HUES64 (cell line): ENCODE results near the gene RAB42.
A peak's percentile ranks its signal among the peaks of the same experiment; 100 is the strongest.
"Not testable (repeated sequence)": the region's sequence is repeated elsewhere in the genome, so short reads cannot be mapped to it uniquely, and the experiment has no call there.

Source experiments
- H3K27ac ChIP-seq: 2 replicates; pipeline ENCODE4 v1.7.0; 2013; ENCODE audit warnings: low read depth, low read length, inconsistent platforms
- H3K27me3 ChIP-seq: 2 replicates; pipeline ENCODE4 v1.6.1; 2013; ENCODE audit warnings: mild to moderate bottlenecking, low read length; ENCODE audit not compliant: insufficient read depth
- H3K36me3 ChIP-seq: 2 replicates; pipeline ENCODE4 v1.6.1; 2013; ENCODE audit warnings: mild to moderate bottlenecking, low read length; ENCODE audit not compliant: insufficient read depth
- H3K4me1 ChIP-seq: 2 replicates; pipeline ENCODE4 v1.6.1; 2013; ENCODE audit warnings: mild to moderate bottlenecking, low read length, moderate library complexity; ENCODE audit not compliant: insufficient read depth
- H3K4me3 ChIP-seq: 2 replicates; pipeline ENCODE4 v1.5.1; 2013; ENCODE audit warnings: mild to moderate bottlenecking, low read length, moderate library complexity
- H3K9ac ChIP-seq: 2 replicates; pipeline ENCODE4 v1.6.1; 2013; ENCODE audit warnings: mild to moderate bottlenecking, low read depth, low read length
- H3K9me3 ChIP-seq: 2 replicates; pipeline ENCODE4 v1.6.1; 2013; ENCODE audit warnings: low read depth, low read length; ENCODE audit not compliant: insufficient read depth
- WGBS: fragments of 150-250, 120-280 bp; methylation state at CpG from one replicate; pipeline ENCODE4 v1.1.7; 2013; ENCODE audit warnings: missing lambda C conversion rate; 5-methylcytosine and 5-hydroxymethylcytosine counted together

The RAB42 gene

DNA sequence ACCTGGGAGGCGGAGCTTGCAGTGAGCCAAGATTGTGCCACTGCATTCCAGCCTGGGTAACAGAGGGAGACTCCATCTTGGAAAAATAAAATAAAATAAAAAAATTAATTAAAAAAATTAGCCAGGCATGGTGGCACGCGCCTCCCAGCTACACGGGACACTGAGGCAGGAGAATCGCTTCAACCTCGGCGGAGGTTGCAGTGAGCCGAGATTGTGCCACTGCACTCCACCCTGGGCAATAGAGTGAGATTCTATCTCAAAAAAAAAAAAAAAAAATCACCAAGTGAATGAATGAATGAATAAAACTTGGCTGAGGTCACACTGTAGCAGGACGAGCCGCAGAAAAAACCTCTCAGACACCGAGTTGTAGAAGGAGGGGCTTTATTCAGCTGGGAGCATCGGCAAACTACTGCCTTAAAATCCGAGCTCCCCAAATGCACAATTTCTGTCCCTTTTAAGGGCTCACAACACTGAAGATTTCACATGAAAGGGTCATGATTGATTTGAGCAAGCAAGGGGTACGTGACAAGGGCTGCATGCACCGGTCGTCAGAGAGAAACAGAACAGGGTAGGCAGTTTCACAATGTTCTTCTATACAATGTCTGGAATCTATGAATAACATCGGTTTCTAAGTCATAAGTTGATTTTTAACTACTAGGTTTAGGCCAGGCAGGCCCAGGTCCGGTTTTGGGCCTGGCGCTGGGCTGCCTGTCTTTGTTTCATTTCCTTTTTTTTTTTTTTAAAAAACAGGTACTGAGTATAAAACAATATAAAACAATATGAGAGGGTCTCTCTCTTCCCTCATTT, 5.3 kb upstream of the RAB42 start:
- not testable (repeated sequence) for H3K4me1 ChIP-seq, H3K36me3 ChIP-seq, H3K4me3 ChIP-seq, H3K27ac ChIP-seq, H3K9me3 ChIP-seq, H3K9ac ChIP-seq
- peaks cover 11% of the 10 kb centered on the region; the same call in 1 of the 2 replicates for H3K27me3 ChIP-seq
- 96% methylated on average over 18 of the region's 19 CpGs for whole genome bisulfite sequencing

DNA sequence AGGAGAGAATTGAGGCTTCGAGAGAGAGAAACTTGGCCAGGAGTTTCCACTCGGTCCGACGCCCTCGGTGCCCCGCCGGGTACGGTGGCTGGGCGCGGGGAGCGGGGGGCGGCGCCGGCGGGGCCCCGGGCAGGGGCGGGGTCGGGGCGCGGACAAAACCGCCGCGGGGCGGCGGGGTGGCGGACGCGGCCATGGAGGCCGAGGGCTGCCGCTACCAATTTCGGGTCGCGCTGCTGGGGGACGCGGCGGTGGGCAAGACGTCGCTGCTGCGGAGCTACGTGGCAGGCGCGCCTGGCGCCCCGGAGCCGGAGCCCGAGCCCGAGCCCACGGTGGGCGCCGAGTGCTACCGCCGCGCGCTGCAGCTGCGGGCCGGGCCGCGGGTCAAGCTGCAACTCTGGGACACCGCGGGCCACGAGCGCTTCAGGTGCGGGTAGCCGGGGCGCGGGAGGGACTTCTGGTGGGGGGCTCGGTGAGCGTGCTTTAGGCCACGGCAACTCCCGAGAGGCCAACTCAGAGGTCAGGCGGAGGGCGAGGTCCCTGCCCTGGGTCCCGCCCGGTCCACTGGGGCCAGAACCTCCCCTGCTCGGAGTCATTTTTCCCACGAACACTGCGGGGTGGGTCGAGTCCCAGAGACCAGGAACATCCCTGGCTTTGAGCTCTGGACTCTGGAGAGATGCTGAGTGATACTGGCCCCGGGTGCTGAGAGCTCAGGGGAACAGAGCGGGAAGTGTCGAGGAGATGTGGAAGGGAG, 431 bp downstream of the RAB42 start:
- Histone ChIP-seq H3K4me3 (peak overlapping the region; percentile 66), H3K27me3 (peaks cover 18% of the 10 kb centered on the region), H3K4me1 (peaks cover 15% of the 10 kb centered on the region), H3K36me3 (no peaks in the 10 kb centered on the region), H3K9ac (peak overlapping the region; percentile 71), H3K9me3 (no peaks in the 10 kb centered on the region), H3K27ac (no peak overlapping the region)
- 4% methylated on average over 81 of the region's 81 CpGs for whole genome bisulfite sequencing

DNA sequence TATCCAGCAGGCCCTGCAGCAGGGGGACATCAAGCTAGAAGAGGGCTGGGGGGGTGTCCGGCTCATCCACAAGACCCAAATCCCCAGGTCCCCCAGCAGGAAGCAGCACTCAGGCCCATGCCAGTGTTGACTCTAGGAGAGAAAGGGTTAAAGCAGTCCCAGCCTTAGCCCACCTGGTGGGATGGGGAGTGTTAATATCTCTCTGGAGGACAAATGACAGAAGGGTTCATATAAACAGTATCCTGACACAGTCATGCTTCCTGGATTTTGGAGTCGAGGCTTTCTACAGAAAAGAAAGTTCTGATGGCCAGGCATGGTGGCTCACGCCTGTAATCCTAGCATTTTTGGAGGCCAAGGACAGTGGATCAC, 1.9 kb downstream of the RAB42 start:
- H3K9ac ChIP-seq, H3K9me3 ChIP-seq, H3K36me3 ChIP-seq, H3K27ac ChIP-seq, H3K4me3 ChIP-seq: not testable (repeated sequence)
- Histone ChIP-seq H3K27me3 (peaks cover 18% of the 10 kb centered on the region), H3K4me1 (peaks cover 15% of the 10 kb centered on the region)
- WGBS: 84% methylated on average over 2 of the region's 3 CpGs

DNA sequence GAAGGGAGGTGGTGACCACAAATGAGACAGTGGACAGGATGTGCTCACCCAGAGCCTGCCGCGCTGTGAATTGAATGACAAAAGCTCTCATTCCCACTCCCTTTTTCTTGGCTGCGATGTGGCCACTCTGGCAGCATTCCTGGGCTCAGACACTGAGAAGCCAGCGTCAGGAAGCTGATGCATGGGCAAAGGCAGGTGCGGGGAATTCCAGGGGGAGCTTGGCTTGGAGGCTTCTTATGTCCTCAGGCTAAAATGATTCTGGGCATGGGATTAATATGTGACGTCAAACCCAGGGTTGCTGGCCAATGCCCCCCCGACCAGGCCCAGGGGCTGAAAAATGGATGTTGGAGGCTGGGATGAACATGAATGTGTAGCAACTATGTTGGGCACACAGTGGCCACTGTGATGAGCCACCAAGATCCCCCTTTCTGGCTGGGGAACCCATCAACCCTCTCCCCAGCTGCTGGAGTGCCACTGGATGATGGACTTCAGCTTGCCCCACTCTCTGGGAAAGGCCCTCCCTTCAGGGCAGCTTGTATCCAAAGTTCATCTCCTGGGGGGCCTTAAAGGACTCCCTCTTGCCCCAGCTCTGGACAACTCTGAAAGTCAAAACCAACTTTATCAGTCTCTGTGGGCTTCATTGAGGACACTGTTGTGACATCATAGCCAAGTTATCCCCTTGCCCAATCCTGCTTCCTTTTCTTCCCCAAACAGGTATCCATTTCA, 2.8 kb downstream of the RAB42 start:
- WGBS: 49% methylated on average over 7 of the region's 7 CpGs
- H3K36me3 ChIP-seq, H3K4me3 ChIP-seq, H3K9me3 ChIP-seq: not testable (repeated sequence)
- Histone ChIP-seq H3K4me1 (peaks cover 18% of the 10 kb centered on the region), H3K27ac (peak overlapping the region; percentile 38; the same call in 1 of the 2 replicates), H3K27me3 (peaks cover 18% of the 10 kb centered on the region), H3K9ac (0 out of 2 replicates have a peak overlapping the region, but pooled peaks have one; percentile 22)

DNA sequence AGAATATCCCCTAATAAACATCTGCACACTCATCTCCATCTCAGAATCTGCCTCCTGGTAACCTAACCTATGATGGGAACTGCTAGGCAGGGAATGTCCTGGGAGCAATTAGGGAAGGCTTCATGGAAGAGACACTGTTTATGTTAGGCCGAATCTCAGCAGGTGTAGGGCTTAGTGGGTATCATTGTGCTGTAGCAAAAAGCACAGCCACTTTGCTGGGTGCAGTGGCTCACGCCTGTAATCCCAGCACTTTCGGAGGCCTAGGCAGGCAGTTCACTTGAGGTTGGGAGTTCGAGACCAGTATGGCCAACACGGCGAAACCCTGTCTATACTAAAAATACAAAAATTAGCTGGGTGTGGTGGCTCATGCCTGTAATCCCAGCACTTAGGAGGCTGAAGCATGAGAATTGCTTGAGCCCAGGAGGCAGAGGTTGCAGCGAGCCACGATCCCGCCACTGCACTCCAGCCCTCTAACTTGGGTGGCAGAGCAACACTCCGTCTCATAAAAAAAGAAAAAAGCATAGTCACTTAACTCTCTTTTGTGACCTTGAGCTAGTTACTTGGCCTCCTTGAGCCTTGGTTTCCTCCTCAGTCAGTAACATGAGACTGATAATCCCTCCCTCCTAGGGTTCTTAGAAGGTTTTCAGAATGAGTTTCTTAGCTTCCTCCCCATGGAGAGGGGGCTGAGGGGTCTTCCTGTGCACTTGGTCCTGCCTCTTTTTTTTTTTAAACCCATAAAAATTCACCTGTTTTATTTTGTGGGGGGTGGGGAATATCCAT, 3.5 kb downstream of the RAB42 start:
- H3K36me3 ChIP-seq: 0 out of 2 replicates have a peak, but pooled peaks cover 3% of the 10 kb centered on the region
- no peak overlapping the region for H3K4me3 ChIP-seq
- WGBS: 74% methylated on average over 10 of the region's 10 CpGs
- peaks cover 18% of the 10 kb centered on the region for H3K4me1 ChIP-seq
- no peaks in the 10 kb centered on the region for H3K9me3 ChIP-seq
- 0 out of 2 replicates have a peak overlapping the region, but pooled peaks have one; percentile 7 for H3K9ac ChIP-seq
- peaks cover 18% of the 10 kb centered on the region for H3K27me3 ChIP-seq
- H3K27ac ChIP-seq: peak overlapping the region; percentile 15; the same call in 1 of the 2 replicates

DNA sequence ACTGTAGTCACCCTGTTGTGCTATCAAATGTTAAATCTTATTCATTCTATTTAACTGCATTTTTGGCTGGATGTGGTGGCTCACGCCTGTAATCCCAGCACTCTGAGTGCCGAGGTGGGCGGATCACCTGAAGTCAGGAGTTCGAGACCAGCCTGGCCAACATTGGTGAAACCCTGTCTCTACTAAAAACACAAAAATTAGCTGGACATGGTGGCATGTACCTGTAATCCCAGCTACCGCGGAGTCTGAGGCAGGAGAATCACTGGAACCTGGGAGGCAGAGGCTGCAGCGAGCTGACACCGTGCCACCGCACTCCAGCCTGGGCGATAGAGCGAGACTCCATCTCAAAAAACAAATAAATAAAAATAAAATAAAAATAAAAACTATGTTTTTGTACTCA, 4.2 kb downstream of the RAB42 start:
- WGBS: 93% methylated on average over 8 of the region's 11 CpGs
- H3K27ac ChIP-seq, H3K4me3 ChIP-seq: not testable (repeated sequence)

DNA sequence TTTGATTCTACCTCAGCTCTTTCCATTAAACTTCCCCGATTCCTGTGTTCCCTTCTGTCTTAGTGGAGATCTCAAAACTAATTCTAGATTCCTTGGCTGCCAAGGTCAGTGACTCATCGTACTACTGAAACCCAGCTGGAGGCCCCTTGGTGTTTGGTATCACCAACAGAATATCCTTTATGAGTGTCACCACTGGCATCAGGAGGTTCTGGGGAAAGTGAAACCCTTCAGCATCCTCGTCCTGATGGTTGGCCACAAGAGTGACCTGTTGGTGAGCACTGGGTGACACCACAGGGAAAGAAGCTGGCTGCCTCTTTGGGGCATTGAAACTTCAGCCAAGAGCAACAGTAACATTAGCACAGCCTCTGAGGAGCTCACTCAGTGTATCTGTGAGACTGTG, 9.6 kb downstream of the RAB42 start:
- no peaks in the 10 kb centered on the region for H3K9me3 ChIP-seq
- H3K27me3 ChIP-seq: no peaks in the 10 kb centered on the region
- 90% methylated on average over 3 of the region's 3 CpGs for WGBS
- peaks cover 43% of the 10 kb centered on the region for H3K36me3 ChIP-seq
- H3K4me3 ChIP-seq: no peak overlapping the region
- peaks cover 3% of the 10 kb centered on the region; the same call in 1 of the 2 replicates for H3K4me1 ChIP-seq
- no peak overlapping the region for H3K27ac ChIP-seq
- H3K9ac ChIP-seq: no peak overlapping the region

More for the DNA sequence above, 4.2 kb downstream of the RAB42 start:
- Histone ChIP-seq H3K4me1 (peaks cover 18% of the 10 kb centered on the region), H3K27me3 (peaks cover 18% of the 10 kb centered on the region)
- H3K9me3 ChIP-seq, H3K9ac ChIP-seq, H3K36me3 ChIP-seq: not testable (repeated sequence)

DNA sequence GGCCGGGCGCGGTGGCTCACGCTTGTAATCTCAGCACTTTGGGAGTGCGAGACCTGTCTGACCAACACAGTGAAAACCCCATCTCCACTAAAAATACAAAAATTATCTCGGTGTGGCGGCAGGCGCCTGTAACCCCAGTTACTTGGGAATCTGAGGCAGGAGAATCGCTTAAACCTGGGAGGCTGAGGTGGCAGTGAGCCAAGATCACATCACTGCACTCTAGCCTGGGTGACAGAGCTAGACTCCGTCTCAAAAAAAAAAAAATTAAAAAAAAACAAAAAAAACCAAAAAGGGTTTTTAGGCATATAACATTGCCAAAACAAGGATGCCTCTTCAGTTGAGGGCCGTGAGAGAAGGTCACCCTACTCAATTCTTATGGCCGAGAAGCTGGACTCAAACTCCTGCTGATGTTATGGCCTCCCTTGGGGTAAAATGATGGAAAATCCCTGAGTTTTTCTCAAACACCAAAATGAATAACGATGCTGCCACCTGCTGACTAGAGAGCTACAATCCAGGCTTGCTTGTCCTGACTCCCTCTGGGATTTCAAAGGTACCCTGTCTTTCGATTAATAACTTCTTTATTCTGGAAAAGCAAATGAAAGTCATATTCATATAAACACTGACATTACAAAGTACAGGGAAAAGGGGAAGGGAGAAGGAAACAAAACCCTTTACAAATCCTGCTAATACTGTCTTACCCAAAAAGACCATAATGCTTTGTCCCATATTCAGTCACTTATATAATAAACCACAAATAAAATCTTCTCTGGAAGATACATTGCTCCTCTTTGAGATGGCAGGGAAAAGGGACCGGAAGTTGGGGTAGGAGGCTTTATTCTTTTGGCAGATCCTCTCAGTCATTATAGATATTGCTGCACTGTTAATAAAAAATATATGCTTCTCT, 10.7 kb downstream of the RAB42 start:
- Histone ChIP-seq H3K27me3 (no peaks in the 10 kb centered on the region), H3K4me1 (peaks cover 3% of the 10 kb centered on the region; the same call in 1 of the 2 replicates)

DNA sequence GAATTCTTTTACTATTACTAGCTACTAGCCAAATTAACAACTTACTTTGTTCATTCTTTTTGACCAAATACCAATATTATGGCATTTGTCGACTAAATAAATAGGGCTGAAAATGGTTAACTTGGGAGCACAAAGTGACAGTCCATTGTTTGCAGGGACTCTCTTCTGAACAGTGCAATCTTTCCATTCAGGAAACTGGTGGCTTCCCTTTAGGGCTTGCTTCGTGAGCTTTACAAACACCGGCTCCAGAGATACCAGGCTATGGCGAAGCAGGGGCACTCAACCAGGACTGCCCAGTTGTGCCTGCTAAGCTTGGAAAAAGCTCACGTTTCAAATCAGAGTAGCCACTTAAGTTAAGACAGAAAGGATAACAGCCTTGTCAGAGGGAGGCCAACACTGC, 12.3 kb downstream of the RAB42 start:
- 94% methylated on average over 5 of the region's 5 CpGs for WGBS
- Histone ChIP-seq H3K4me1 (no peaks in the 10 kb centered on the region; the same call in 1 of the 2 replicates), H3K27ac (no peak overlapping the region), H3K27me3 (no peaks in the 10 kb centered on the region), H3K9me3 (no peaks in the 10 kb centered on the region), H3K36me3 (peaks cover 50% of the 10 kb centered on the region), H3K9ac (no peak overlapping the region), H3K4me3 (no peak overlapping the region)

More for the DNA sequence above, 10.7 kb downstream of the RAB42 start:
- WGBS: 81% methylated on average over 14 of the region's 15 CpGs
- H3K27ac ChIP-seq: no peak overlapping the region
- H3K9me3 ChIP-seq: no peaks in the 10 kb centered on the region
- H3K36me3 ChIP-seq: peaks cover 47% of the 10 kb centered on the region
- H3K9ac ChIP-seq: no peak overlapping the region
- H3K4me3 ChIP-seq: no peak overlapping the region

DNA sequence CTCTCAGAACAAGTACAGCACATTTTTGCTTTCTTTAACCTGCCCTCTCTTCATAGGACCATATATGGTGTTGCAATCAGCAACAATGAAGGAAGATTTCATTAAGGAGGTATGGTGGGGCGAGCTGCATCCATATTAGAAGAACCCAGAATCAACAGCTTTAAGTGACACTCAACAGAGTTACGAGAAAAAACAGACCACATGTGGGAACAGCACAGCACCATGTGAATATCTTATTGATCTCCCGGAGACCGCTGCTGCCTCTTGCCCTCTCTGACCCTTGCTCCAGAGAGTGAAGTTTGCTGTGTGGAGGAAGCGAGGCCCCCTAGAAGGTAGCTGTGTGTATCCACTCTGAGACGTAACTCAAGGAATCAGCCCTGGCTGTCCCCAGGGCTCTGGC, 12.9 kb downstream of the RAB42 start:
- 0 out of 2 replicates have a peak overlapping the region, but pooled peaks have one; percentile 41 for H3K27ac ChIP-seq
- no peaks in the 10 kb centered on the region; the same call in 1 of the 2 replicates for H3K4me1 ChIP-seq
- H3K9ac ChIP-seq: no peak overlapping the region
- WGBS: 95% methylated on average over 6 of the region's 6 CpGs
- H3K36me3 ChIP-seq: peaks cover 54% of the 10 kb centered on the region
- H3K27me3 ChIP-seq: no peaks in the 10 kb centered on the region
- no peaks in the 10 kb centered on the region for H3K9me3 ChIP-seq
- no peak overlapping the region for H3K4me3 ChIP-seq
